Esophagus muscularis mucosa (tissue), 4 donors: ENCODE measurements around the gene KCNH1.

ENCODE experiments used
- EP300 ChIP-seq: sonication (generic); formaldehyde crosslinking; IDR thresholded peaks from one replicate; pipeline ENCODE4 v1.6.1; 2017; ENCODE audit warnings: antibody characterized with exemption
- POLR2A ChIP-seq: fragments of 450-650 bp; IDR thresholded peaks from one replicate; pipeline ENCODE4 v1.6.1; 2017; ENCODE audit warnings: antibody characterized with exemption, moderate library complexity, mild to moderate bottlenecking, low read depth
- POLR2AphosphoS5 ChIP-seq, 2 donors: sonication (generic); formaldehyde crosslinking; IDR thresholded peaks; one replicate each; pipeline ENCODE4 v1.6.1; 2017; ENCODE audit warnings: antibody characterized with exemption in 2 of 2
- TF ChIP-seq, protein P1 (sequence below), 3 experiments: fragments of 200-600 bp in 2 of 3; fragments of 450-650 bp in 1 of 3; sonication (generic) in 2 of 3; IDR thresholded peaks; one replicate each; pipeline ENCODE4 v1.5.1; 2017 to 2019; ENCODE audit warnings: antibody characterized with exemption in 3 of 3, mild to moderate bottlenecking in 2 of 3, moderate library complexity in 1 of 3

- TF ChIP-seq, protein P1, sequence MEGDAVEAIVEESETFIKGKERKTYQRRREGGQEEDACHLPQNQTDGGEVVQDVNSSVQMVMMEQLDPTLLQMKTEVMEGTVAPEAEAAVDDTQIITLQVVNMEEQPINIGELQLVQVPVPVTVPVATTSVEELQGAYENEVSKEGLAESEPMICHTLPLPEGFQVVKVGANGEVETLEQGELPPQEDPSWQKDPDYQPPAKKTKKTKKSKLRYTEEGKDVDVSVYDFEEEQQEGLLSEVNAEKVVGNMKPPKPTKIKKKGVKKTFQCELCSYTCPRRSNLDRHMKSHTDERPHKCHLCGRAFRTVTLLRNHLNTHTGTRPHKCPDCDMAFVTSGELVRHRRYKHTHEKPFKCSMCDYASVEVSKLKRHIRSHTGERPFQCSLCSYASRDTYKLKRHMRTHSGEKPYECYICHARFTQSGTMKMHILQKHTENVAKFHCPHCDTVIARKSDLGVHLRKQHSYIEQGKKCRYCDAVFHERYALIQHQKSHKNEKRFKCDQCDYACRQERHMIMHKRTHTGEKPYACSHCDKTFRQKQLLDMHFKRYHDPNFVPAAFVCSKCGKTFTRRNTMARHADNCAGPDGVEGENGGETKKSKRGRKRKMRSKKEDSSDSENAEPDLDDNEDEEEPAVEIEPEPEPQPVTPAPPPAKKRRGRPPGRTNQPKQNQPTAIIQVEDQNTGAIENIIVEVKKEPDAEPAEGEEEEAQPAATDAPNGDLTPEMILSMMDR (IDR thresholded peaks at IDR 0.05): no peak
- TF ChIP-seq POLR2A: no peak
- TF ChIP-seq EP300: no peak
- TF ChIP-seq POLR2AphosphoS5 (IDR thresholded peaks at IDR 0.05): no peak
Measured at GRCh38 chr1:211024901-211025300, 109.0 kb downstream of the KCNH1 start.
